GM12872 (cell line): ENCODE data around the gene TP73.

ENCODE experiments used
- CTCF ChIP-seq: IDR thresholded peaks from 3 replicates; pipeline ENCODE4 v1.5.1; 2011; ENCODE audit warnings: low read depth, mild to moderate bottlenecking, low read length, moderate library complexity; ENCODE audit not compliant: insufficient read depth

Gene TP73

GRCh38 chr1:3745590-3746381 lies 93.5 kb downstream of the TP73 start:
- no peak for TF ChIP-seq CTCF

- no peak for TF ChIP-seq CTCF
Measured at GRCh38 chr1:3746389-3746829, 94.1 kb downstream of the TP73 start.

GRCh38 chr1:3746830-3747521 lies 94.7 kb downstream of the TP73 start:
- TF ChIP-seq CTCF, result no peak

GRCh38 chr1:3747522-3747848 lies 95.2 kb downstream of the TP73 start:
- TF ChIP-seq CTCF, result no peak

GRCh38 chr1:3747903-3748302 lies 95.6 kb downstream of the TP73 start:
- TF ChIP-seq CTCF, result no peak

- TF ChIP-seq CTCF, result no peak
Measured at GRCh38 chr1:3749512-3749911, 97.2 kb downstream of the TP73 start.

- no peak for TF ChIP-seq CTCF
Measured at GRCh38 chr1:3750741-3751140, 98.4 kb downstream of the TP73 start.
